ENCODE data around the gene PPM1H.
A peak's percentile ranks its signal among the peaks of the same experiment; 100 is the strongest.

PPM1H gene

GRCh38 chr12:62794218-62794583, 140.7 kb downstream of the PPM1H start:
- DNase-seq (ENCODE audit: low read depth, low spot score), result no peak
- Histone ChIP-seq H3K27ac (no peak overlapping the region), H3K9me3 (ENCODE audit: low read depth, low read length) (no peaks in the 10 kb centered on the region), H3K9ac (ENCODE audit: insufficient read length) (no peak overlapping the region), H3K36me3 (ENCODE audit: insufficient read depth, low read length) (no peaks in the 10 kb centered on the region), H3K4me3 (no peak overlapping the region)
- no peak for TF ChIP-seq EZH2 (IDR thresholded peaks at IDR 0.05)
- no peak for TF ChIP-seq FOXP2 (optimal IDR thresholded peaks at IDR 0.05; ENCODE audit: control extremely low read depth, extremely low read length, insufficient read depth)

- TF ChIP-seq EZH2 (IDR thresholded peaks at IDR 0.05) (no peak), FOXP2 (optimal IDR thresholded peaks at IDR 0.05; ENCODE audit: control extremely low read depth, extremely low read length, insufficient read depth) (no peak), POLR2AphosphoS5 (IDR thresholded peaks at IDR 0.05; ENCODE audit: borderline replicate concordance, low read depth, low read length) (no peak)
- H3K4me3 ChIP-seq, result no peak overlapping the region
- peak; percentile 84 for DNase-seq (ENCODE audit: low read depth, low spot score)
- no peak overlapping the region for H3K9ac ChIP-seq (ENCODE audit: insufficient read length)
- H3K27ac ChIP-seq, result peak overlapping the region; percentile 11; the same call in 1 of the 2 replicates
- H3K36me3 ChIP-seq (ENCODE audit: insufficient read depth, low read length), result no peaks in the 10 kb centered on the region
- no peaks in the 10 kb centered on the region for H3K9me3 ChIP-seq (ENCODE audit: low read depth, low read length)
Measured at GRCh38 chr12:62793256-62794217, 141.4 kb downstream of the PPM1H start.

- no peak for DNase-seq (ENCODE audit: low read depth, low spot score)
- no peak overlapping the region for H3K4me3 ChIP-seq
Measured at GRCh38 chr12:62792236-62792870, 142.6 kb downstream of the PPM1H start.

GRCh38 chr12:62789851-62790250, 145.1 kb downstream of the PPM1H start:
- no peak overlapping the region for H3K27ac ChIP-seq
- no peak overlapping the region for H3K9ac ChIP-seq (ENCODE audit: insufficient read length)
- H3K36me3 ChIP-seq (ENCODE audit: insufficient read depth, low read length), result no peaks in the 10 kb centered on the region
- no peak for TF ChIP-seq FOXP2 (optimal IDR thresholded peaks at IDR 0.05; ENCODE audit: control extremely low read depth, extremely low read length, insufficient read depth)
- no peak for TF ChIP-seq EZH2 (IDR thresholded peaks at IDR 0.05)
- TF ChIP-seq POLR2AphosphoS5 (IDR thresholded peaks at IDR 0.05; ENCODE audit: borderline replicate concordance, low read depth, low read length), result no peak
- no peak overlapping the region for H3K4me3 ChIP-seq
- DNase-seq (ENCODE audit: low read depth, low spot score), result no peak
- H3K9me3 ChIP-seq (ENCODE audit: low read depth, low read length), result no peaks in the 10 kb centered on the region

More at GRCh38 chr12:62792236-62792870, 142.6 kb downstream of the PPM1H start:
- H3K9me3 ChIP-seq (ENCODE audit: low read depth, low read length), result no peaks in the 10 kb centered on the region
- no peak overlapping the region for H3K9ac ChIP-seq (ENCODE audit: insufficient read length)
- H3K36me3 ChIP-seq (ENCODE audit: insufficient read depth, low read length), result no peaks in the 10 kb centered on the region
- no peak overlapping the region for H3K27ac ChIP-seq
- TF ChIP-seq POLR2AphosphoS5 (IDR thresholded peaks at IDR 0.05; ENCODE audit: borderline replicate concordance, low read depth, low read length) (no peak), EZH2 (IDR thresholded peaks at IDR 0.05) (no peak), FOXP2 (optimal IDR thresholded peaks at IDR 0.05; ENCODE audit: control extremely low read depth, extremely low read length, insufficient read depth) (no peak)

- Histone ChIP-seq H3K9me3 (ENCODE audit: low read depth, low read length) (no peaks in the 10 kb centered on the region), H3K4me3 (no peak overlapping the region), H3K9ac (ENCODE audit: insufficient read length) (no peak overlapping the region), H3K36me3 (ENCODE audit: insufficient read depth, low read length) (no peaks in the 10 kb centered on the region), H3K27ac (no peak overlapping the region)
- no peak for DNase-seq (ENCODE audit: low read depth, low spot score)
- TF ChIP-seq POLR2AphosphoS5 (IDR thresholded peaks at IDR 0.05; ENCODE audit: borderline replicate concordance, low read depth, low read length), result no peak
- no peak for TF ChIP-seq FOXP2 (optimal IDR thresholded peaks at IDR 0.05; ENCODE audit: control extremely low read depth, extremely low read length, insufficient read depth)
- TF ChIP-seq EZH2 (IDR thresholded peaks at IDR 0.05), result no peak
Measured at GRCh38 chr12:62787611-62788010, 147.3 kb downstream of the PPM1H start.

GRCh38 chr12:62787023-62787422, 147.9 kb downstream of the PPM1H start:
- Histone ChIP-seq H3K9ac (ENCODE audit: insufficient read length) (no peak overlapping the region), H3K4me3 (no peak overlapping the region), H3K9me3 (ENCODE audit: low read depth, low read length) (no peaks in the 10 kb centered on the region), H3K27ac (no peak overlapping the region), H3K36me3 (ENCODE audit: insufficient read depth, low read length) (no peaks in the 10 kb centered on the region)
- TF ChIP-seq EZH2 (IDR thresholded peaks at IDR 0.05) (no peak), POLR2AphosphoS5 (IDR thresholded peaks at IDR 0.05; ENCODE audit: borderline replicate concordance, low read depth, low read length) (no peak), FOXP2 (optimal IDR thresholded peaks at IDR 0.05; ENCODE audit: control extremely low read depth, extremely low read length, insufficient read depth) (no peak)
- no peak for DNase-seq (ENCODE audit: low read depth, low spot score)

GRCh38 chr12:62785941-62786559, 148.9 kb downstream of the PPM1H start:
- Histone ChIP-seq H3K9me3 (ENCODE audit: low read depth, low read length) (no peaks in the 10 kb centered on the region), H3K27ac (no peak overlapping the region), H3K9ac (ENCODE audit: insufficient read length) (no peak overlapping the region), H3K4me3 (no peak overlapping the region), H3K36me3 (ENCODE audit: insufficient read depth, low read length) (no peaks in the 10 kb centered on the region)
- no peak for DNase-seq (ENCODE audit: low read depth, low spot score)
- TF ChIP-seq FOXP2 (optimal IDR thresholded peaks at IDR 0.05; ENCODE audit: control extremely low read depth, extremely low read length, insufficient read depth), result no peak
- TF ChIP-seq POLR2AphosphoS5 (IDR thresholded peaks at IDR 0.05; ENCODE audit: borderline replicate concordance, low read depth, low read length), result no peak
- no peak for TF ChIP-seq EZH2 (IDR thresholded peaks at IDR 0.05)

GRCh38 chr12:62784576-62784975, 150.4 kb downstream of the PPM1H start:
- DNase-seq (ENCODE audit: low read depth, low spot score), result no peak
- H3K4me3 ChIP-seq, result no peak overlapping the region
- TF ChIP-seq EZH2 (IDR thresholded peaks at IDR 0.05) (no peak), POLR2AphosphoS5 (IDR thresholded peaks at IDR 0.05; ENCODE audit: borderline replicate concordance, low read depth, low read length) (no peak), FOXP2 (optimal IDR thresholded peaks at IDR 0.05; ENCODE audit: control extremely low read depth, extremely low read length, insufficient read depth) (no peak)
- H3K27ac ChIP-seq, result no peak overlapping the region
- H3K36me3 ChIP-seq (ENCODE audit: insufficient read depth, low read length), result no peaks in the 10 kb centered on the region
- no peaks in the 10 kb centered on the region for H3K9me3 ChIP-seq (ENCODE audit: low read depth, low read length)
- H3K9ac ChIP-seq (ENCODE audit: insufficient read length), result no peak overlapping the region

Measured in SK-N-MC (cell line).